GM19043 (cell line): ENCODE measurements around the gene METTL1.

Source experiments
- ATAC-seq: cut with Tn5 transposase; IDR thresholded peaks from one replicate; pipeline ENCODE4 v1.9.1; 2021; ENCODE audit warnings: low read depth; ENCODE audit not compliant: unreplicated experiment

METTL1 gene

GRCh38 chr12:57755454-57756372, 16.2 kb downstream of the METTL1 start:
- ATAC-seq, result no peak

DNA sequence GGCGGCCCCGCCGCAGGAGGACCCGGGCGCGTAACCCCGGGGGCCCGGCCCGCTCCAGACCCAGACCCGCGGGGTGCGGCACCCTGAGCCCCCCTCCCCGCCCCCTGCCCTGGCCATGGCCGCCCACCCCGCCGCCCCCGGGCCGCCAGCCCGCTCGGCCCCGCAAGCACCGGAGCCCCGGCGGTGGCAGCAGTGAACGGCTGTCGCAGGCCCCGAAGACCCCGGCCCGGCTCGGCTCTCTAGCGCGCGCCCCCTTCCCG, 16.8 kb downstream of the METTL1 start:
- ATAC-seq, result no peak

GRCh38 chr12:57754411-57755193, 17.3 kb downstream of the METTL1 start, which contains the start of gene MARCHF9:
Gene MARCHF9 (plus strand): TSS chr12:57755103. CDS start chr12:57755529, 426 bp downstream.
- ATAC-seq, result peak; percentile 37

GRCh38 chr12:57753756-57754337, 18.1 kb downstream of the METTL1 start:
- ATAC-seq, result no peak

DNA sequence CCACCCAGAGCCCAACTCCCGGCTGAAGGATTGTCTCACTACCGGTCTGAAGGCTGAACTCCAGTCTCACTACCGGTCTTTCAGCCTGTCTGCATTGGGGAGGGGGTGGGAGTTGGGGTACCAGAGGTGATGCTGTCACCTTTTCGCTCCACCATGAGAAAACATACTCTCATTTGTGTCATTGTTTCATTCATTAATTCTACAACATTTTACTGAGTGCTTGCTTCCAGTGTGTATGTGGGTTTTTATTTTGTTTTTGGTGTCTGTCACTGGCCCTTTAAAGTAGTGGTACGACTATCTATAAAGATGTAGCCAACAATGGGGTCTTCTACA, 19.3 kb downstream of the METTL1 start:
- no peak for ATAC-seq

DNA sequence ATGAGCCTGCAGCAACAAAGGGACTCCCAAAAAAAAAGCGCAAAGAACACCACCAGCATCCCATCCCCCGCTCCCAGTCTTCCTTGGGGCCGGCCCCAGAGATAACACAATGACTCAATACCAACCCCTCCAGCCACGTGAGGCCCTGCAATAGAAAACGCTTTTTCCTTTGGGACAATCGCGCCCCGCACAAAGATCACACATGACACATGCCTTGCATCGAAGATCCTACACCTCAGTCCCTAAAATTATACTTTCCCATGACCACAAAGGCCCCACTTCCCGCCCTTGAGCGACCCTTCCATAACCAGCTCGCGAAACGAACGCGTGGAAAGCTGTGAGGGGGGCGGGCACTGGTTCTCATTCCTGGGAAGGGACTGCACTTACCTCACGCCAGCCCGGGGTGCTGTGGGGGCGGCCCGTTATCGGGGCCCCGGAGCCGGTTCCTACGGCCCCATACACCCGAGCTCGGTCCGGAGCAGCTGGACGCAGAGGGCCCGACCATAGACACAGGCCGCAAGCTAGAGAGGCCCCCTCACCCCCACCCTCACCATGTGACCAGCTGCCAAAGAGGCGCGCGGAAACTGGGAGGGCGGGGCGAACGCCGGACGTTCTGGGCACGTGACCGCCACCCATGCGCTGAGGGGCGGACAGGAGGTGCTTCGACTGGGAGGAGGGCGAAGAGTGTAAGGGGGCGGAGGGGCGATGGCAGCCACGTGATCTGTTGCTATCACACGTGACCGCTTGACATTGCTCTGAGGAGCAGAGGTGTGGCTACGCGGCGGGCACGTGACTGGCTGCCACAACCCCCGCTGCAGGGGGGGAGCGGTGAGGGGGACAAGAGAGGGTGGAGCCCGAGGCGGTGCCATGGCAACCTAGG, 19.9 kb downstream of the METTL1 start, which contains the start of gene CDK4:
CDK4 (minus strand) TSS at position 523 of the 880 bp plus-strand sequence. CDS start 593 bp downstream, outside the sequence.
- peak; percentile 60 for ATAC-seq

DNA sequence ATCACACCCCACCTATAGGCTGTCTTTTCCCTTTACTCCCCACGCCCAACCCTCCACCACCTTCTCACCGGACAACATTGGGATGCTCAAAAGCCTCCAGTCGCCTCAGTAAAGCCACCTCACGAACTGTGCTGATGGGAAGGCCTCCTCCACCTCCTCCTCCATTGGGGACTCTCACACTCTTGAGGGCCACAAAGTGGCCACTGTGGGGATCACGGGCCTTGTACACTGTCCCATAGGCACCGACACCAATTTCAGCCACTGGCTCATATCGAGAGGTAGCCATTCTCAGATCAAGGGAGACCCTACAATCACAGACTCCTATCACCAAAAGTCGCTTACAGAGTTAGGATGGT, 20.5 kb downstream of the METTL1 start:
- ATAC-seq, result no peak

DNA sequence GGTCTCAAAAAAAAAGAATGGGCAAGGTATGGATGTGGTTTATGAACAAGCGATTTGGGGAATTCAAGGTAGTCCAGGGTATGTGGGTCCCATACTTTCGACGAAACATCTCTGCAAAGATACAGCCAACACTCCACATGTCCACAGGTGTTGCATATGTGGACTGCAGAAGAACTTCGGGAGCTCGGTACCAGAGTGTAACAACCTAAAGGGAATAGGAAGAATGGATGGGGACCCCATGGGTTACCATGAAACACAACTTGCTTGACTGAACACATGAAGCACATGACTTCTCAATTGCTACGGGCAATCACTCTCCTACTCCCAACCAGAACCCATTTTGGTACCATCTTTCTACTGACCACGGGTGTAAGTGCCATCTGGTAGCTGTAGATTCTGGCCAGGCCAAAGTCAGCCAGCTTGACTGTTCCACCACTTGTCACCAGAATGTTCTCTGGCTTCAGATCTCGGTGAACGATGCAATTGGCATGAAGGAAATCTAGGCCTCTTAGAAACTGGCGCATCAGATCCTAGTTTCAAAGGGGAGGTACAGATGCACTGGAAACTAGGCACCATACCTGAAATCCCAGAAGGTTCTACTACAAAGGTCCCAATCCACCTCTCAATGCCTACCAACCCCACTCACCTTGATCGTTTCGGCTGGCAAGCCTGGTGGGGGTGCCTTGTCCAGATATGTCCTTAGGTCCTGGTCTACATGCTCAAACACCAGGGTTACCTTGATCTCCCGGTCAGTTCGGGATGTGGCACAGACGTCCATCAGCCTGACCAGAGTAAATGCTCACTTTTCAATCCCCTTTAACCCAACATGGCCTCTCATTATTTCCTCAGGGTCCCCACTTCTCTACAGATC, 21.1 kb downstream of the METTL1 start:
- ATAC-seq, result no peak

GRCh38 chr12:57749061-57749460, 22.8 kb downstream of the METTL1 start:
- no peak for ATAC-seq

DNA sequence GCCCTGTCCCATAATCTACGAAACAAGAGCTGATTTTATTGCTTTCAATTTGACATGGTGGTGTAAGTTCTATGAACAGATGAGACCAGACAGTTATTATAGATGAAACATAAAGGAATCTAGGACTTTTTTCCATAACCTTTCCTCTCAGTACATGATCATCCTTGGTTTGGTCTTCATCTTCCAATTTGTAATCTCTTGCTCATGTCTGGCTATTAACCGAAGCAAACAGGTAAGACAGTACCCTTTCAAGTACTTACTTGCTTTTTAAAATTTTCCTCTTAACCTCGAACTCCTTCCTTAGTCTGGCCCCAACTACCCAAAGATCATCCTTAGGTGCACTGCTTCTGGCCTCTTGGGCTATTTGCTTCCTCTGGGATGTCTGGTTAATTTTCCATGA, 25.9 kb downstream of the METTL1 start:
- no peak for ATAC-seq

GRCh38 chr12:57745485-57745881, 26.4 kb downstream of the METTL1 start:
- ATAC-seq, result no peak

DNA sequence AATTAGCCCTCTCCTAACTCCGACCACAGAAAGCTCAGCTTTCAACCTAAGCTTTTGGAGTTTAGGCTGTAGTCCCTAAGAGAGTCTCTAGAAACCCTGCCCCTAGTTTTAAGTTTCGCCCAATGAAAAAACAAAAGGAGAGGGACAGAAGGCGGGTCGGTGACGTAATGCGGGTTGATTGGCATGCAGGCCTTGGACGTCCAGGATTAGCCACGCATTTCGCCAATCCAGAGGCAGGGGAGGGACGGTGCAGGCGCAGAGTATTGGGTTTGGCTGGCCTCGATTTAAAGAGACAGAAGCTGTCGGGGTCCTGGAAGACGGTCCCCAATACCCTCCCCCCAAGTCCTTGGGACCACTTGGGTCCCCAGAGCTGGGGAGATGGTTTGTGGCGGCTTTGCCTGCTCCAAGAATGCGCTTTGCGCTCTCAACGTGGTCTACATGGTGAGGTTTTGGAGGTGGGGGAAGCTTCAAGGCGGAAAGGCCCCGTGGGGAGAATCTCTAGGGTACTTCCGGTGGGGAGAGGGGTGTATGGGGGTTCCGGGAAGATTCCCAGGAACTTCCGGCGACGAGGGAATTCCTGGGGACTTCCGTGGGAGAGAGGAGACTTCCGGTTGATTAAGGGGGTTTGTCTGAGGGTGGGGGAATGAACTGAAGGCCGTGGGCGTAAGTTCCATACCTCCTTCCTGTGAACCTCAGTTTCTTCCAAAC, 27.0 kb downstream of the METTL1 start, which contains the start of gene TSPAN31:
TSPAN31 (plus strand) TSS at position 263 of the 708 bp plus-strand sequence; CDS start at position 379, 116 bp downstream.
- peak; percentile 78 for ATAC-seq

GRCh38 chr12:57744194-57744776, 27.6 kb downstream of the METTL1 start:
- peak; percentile 39 for ATAC-seq

DNA sequence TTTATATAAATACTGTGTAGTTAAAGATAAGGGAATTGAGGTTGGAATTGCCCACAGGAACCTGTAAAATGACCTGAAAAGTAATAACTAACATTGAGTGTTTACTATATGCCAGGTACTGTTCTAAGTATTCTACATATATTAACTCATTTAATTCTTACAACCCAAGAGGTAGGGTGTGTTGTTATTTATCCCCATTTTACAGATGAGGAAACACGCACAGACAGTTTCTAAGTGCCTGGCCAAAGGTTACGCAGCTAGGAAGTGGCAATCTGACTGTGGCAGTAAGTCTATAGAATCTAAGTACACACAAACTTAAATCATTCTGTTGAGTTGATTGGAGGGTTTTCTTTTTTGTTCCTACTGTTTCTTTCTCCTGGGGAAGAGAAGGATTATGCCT, 28.1 kb downstream of the METTL1 start:
- ATAC-seq, result no peak

DNA sequence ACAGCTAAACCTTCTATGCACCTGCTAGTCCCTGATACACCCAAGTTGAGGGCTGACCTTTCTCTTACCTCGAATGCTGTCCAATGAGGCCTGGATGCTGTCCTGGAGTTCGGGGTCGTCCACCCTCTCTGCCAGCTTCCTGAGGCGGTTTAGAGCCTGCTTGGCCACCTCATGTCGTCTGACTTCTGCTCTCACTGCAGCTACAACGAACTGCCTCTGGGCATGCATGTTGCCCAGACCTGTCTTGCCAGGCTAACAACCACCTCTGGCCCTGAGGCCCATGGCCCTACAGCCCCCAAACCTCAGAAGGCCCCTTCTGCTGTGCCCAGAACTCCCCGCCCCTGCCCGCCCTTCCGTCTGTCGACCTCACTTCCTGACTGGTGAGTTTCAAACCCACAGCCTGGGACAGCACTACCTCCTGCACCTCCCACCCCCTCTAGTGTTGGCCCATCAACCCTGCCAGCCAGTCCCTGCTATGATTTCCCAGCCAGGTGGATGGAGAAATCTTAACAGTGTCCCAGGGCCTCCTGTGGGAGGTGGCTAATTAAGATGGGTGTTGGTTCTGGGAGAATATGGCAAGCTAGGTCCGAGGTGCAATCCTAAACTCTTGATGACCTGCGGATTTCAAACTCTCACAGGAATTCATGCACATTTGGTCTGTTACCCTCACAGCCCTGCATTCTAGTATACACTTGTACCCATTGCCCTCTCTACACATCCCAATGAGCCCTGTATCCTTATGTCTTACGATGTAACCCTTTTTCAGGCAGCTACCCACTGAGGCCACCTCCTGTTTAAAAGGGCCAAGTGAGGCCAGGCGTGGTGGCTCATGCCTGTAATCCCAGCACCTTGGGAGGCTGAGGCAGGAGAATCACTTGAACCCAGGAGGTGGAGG, 29.8 kb downstream of the METTL1 start:
- peak; percentile 57 for ATAC-seq

GRCh38 chr12:57741413-57741789, 30.5 kb downstream of the METTL1 start:
- no peak for ATAC-seq

DNA sequence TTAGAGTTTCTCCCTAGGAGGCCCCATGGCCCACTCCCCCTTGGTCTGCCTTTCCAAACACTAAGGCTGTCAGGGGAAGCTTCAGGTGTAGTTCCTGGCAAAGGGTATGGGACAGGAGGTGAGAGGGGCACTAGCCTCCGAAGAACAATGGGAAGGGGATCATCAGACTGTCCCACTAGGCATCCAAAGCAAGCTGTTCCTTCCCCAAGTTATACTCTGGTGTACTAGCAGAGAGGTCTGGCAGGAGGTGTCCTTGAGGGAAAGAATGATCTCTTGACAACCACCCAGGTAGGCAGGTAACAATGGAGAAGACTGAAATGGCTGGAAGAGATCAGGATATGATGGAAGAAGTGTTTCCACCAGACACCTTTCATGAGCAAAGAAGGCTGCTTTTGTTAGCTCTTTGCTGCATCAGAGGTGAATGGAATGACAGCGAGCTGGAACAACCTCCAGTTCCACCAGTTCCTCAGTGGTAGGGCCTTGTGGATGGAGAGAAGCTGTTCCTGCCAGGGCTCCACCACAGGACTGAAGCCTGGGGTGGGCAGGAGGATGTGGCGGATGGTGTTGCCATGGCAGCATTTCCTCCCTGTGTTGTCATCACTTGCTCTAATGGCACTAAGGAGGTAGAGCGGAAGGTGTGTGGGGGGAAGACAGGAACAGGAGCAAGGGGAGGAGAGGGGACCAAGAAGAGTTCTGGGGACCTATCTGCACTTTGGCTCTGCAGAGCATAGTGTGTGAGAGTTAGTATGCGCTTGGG, 31.1 kb downstream of the METTL1 start:
- ATAC-seq, result peak; percentile 44
